HEK293 (cell line): ENCODE measurements around the gene IFIH1.

ENCODE experiments used
- CTCF ChIP-seq: fragments of 450-650 bp; formaldehyde crosslinking; IDR thresholded peaks from 2 replicates; pipeline ENCODE4 v1.5.1; 2016; ENCODE audit warnings: missing biosample characterization, missing genetic modification characterization
- EGR2 ChIP-seq: fragments of 450-650 bp; formaldehyde crosslinking; IDR thresholded peaks from 2 replicates; pipeline ENCODE4 v1.5.1; 2016; ENCODE audit warnings: low read depth, missing biosample characterization, missing genetic modification characterization
- ELK4 ChIP-seq: IDR thresholded peaks from 2 replicates; pipeline ENCODE4 v1.6.1; 2011; ENCODE audit warnings: mild to moderate bottlenecking, low read depth, low read length, borderline replicate concordance
- YY1 ChIP-seq: fragments of 450-650 bp; formaldehyde crosslinking; IDR thresholded peaks from 2 replicates; pipeline ENCODE4 v1.5.1; 2018; ENCODE audit warnings: missing biosample characterization, missing genetic modification characterization
- ZBTB10 ChIP-seq: fragments of 450-650 bp; formaldehyde crosslinking; IDR thresholded peaks from 2 replicates; pipeline ENCODE4 v1.5.1; 2016; ENCODE audit warnings: missing biosample characterization, missing genetic modification characterization
- ZBTB26 ChIP-seq: fragments of 450-650 bp; formaldehyde crosslinking; optimal IDR thresholded peaks from 2 replicates; pipeline ENCODE3; 2016; ENCODE audit warnings: missing biosample characterization, mild to moderate bottlenecking, missing genetic modification characterization
- ZBTB48 ChIP-seq: fragments of 450-650 bp; formaldehyde crosslinking; IDR thresholded peaks from 2 replicates; pipeline ENCODE4 v1.5.1; 2016; ENCODE audit warnings: missing biosample characterization, missing genetic modification characterization
- ZBTB49 ChIP-seq: fragments of 450-650 bp; formaldehyde crosslinking; IDR thresholded peaks from 2 replicates; pipeline ENCODE4 v1.5.1; 2016; ENCODE audit warnings: missing biosample characterization, missing genetic modification characterization, low read depth
- ZBTB7A ChIP-seq: fragments of 450-650 bp; formaldehyde crosslinking; IDR thresholded peaks from 2 replicates; pipeline ENCODE4 v1.5.1; 2016; ENCODE audit warnings: low read depth, missing biosample characterization, missing genetic modification characterization
- ZNF629 ChIP-seq: fragments of 450-650 bp; formaldehyde crosslinking; IDR thresholded peaks from 2 replicates; pipeline ENCODE4 v1.5.1; 2017; ENCODE audit warnings: missing biosample characterization, missing genetic modification characterization
- ZNF639 ChIP-seq: fragments of 450-650 bp; formaldehyde crosslinking; IDR thresholded peaks from 2 replicates; pipeline ENCODE4 v1.5.1; 2016; ENCODE audit warnings: missing biosample characterization, missing genetic modification characterization
- ZNF830 ChIP-seq: fragments of 450-650 bp; IDR thresholded peaks from 2 replicates; pipeline ENCODE4 v1.5.0; 2018; ENCODE audit warnings: missing biosample characterization, missing genetic modification characterization, low read depth, mild to moderate bottlenecking, moderate library complexity

GRCh38 chr2:162245061-162245460 lies 73.4 kb downstream of the IFIH1 start:
- TF ChIP-seq ZNF830 (tag by site-specific recombination) (no peak), CTCF (tag by site-specific recombination) (no peak), ZNF629 (tag by site-specific recombination) (no peak), EGR2 (tag by site-specific recombination) (no peak), YY1 (tag by site-specific recombination) (no peak), ZBTB49 (tag by site-specific recombination) (no peak), ZBTB7A (tag by site-specific recombination) (no peak), ZBTB26 (tag by site-specific recombination) (no peak), ZBTB10 (no peak), ZNF639 (no peak), ELK4 (no peak), ZBTB48 (no peak)
